Measurements from ENCODE around the gene RBP4.

RBP4 gene

GRCh38 chr10:93601146-93601773 is at the start of gene RBP4:
RBP4 (minus strand) TSS chr10:93601235; CDS start chr10:93601028, 207 bp downstream.
- TF ChIP-seq, protein P1, sequence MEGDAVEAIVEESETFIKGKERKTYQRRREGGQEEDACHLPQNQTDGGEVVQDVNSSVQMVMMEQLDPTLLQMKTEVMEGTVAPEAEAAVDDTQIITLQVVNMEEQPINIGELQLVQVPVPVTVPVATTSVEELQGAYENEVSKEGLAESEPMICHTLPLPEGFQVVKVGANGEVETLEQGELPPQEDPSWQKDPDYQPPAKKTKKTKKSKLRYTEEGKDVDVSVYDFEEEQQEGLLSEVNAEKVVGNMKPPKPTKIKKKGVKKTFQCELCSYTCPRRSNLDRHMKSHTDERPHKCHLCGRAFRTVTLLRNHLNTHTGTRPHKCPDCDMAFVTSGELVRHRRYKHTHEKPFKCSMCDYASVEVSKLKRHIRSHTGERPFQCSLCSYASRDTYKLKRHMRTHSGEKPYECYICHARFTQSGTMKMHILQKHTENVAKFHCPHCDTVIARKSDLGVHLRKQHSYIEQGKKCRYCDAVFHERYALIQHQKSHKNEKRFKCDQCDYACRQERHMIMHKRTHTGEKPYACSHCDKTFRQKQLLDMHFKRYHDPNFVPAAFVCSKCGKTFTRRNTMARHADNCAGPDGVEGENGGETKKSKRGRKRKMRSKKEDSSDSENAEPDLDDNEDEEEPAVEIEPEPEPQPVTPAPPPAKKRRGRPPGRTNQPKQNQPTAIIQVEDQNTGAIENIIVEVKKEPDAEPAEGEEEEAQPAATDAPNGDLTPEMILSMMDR (IDR thresholded peaks at IDR 0.05; ENCODE audit: insufficient read depth, missing control alignments) = no peak
- DNase-seq (ENCODE audit: insufficient read length, low spot score) (no peak), FAIRE-seq (no peak)

DNA sequence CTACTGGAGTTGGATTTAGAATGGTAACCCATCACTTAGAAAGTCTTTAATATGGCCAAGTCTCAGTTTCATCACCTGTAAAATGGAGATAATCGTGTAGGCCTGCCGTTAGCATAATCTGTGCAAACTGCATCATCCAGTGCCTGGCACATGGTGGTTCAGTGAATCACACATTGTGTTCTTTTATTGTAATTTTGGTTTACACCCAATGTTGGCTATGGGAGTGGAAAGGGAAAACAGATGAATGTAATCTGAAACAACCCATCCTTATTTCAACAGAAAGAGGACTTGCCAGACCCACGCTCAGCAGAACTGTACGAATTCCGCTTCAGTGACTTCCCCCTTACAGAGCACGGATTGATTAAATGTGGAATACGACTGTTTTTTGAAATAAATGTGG is 38.8 kb upstream of the RBP4 start:
- TF ChIP-seq, protein P1 (IDR thresholded peaks at IDR 0.05; ENCODE audit: insufficient read depth, missing control alignments) = no peak
- DNase-seq (ENCODE audit: insufficient read length, low spot score) (no peak), FAIRE-seq (no peak)

GRCh38 chr10:93630625-93631557 is 29.9 kb upstream of the RBP4 start:
- DNase-seq (ENCODE audit: insufficient read length, low spot score) = no peak
- TF ChIP-seq, protein P1 (IDR thresholded peaks at IDR 0.05; ENCODE audit: insufficient read depth, missing control alignments) = no peak
- FAIRE-seq = no peak

- no peak for FAIRE-seq
- TF ChIP-seq, protein P1 (IDR thresholded peaks at IDR 0.05; ENCODE audit: insufficient read depth, missing control alignments) = no peak
- DNase-seq (ENCODE audit: insufficient read length, low spot score) = no peak
These were observed 28.7 kb upstream of the RBP4 start for GRCh38 chr10:93629647-93630305.

DNA sequence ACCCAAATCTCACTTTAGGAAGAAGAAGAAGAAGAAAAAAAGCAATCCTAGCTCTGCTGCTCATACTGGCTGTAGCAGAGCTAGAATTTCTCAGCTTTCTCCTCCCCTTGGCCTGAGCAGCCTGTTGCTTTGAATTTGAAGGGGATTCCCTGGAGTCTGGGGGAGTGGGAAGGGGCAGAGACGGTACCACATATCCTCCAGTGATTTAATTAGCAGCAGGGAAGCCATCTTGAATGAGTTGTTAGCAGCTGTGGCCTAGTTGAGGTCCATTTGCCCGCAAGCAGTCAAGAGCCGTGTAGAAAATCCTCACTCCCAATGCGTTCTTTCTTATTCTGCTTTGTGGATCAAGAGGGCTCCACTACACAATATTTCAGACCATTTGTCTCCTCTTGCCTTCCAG is 27.8 kb upstream of the RBP4 start:
- FAIRE-seq = no peak
- TF ChIP-seq, protein P1 (IDR thresholded peaks at IDR 0.05; ENCODE audit: insufficient read depth, missing control alignments) = no peak
- no peak for DNase-seq (ENCODE audit: insufficient read length, low spot score)

DNA sequence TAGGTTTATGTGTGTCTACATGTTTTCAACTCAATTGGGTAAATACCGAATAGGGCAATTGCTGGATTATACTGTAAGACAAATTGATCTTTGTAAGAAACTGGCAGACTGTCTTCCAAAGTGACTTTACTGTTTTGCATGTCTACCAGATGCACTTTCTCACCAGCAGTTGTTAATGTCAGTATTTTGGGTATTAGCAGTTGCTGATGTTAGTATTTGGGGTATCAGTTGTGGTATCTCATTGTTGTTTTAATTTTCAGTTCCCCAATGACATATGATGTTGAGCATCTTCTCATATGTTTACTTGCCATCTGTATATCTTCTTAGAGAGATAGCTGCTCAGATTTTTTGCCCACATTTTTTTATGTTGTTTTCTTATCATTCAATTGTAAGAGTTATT is 21.9 kb upstream of the RBP4 start:
- no peak for FAIRE-seq
- no peak for DNase-seq (ENCODE audit: insufficient read length, low spot score)
- TF ChIP-seq, protein P1 (IDR thresholded peaks at IDR 0.05; ENCODE audit: insufficient read depth, missing control alignments) = no peak

All from D721Med (cell line).